GM19455 (cell line): ENCODE measurements around the gene TRAK2.
A peak's percentile ranks its signal among the peaks of the same experiment; 100 is the strongest.
"Not testable (repeated sequence)": the region's sequence is repeated elsewhere in the genome, so short reads cannot be mapped to it uniquely, and the experiment has no call there.

Experiments
- ATAC-seq: cut with Tn5 transposase; IDR thresholded peaks from one replicate; pipeline ENCODE4 v1.9.1; 2021; ENCODE audit not compliant: unreplicated experiment

The TRAK2 gene

GRCh38 chr2:201452058-201452921 is 1.0 kb upstream of the TRAK2 start:
- ATAC-seq: peak; percentile 36

- peak; percentile 19 for ATAC-seq
Observed at GRCh38 chr2:201450954-201451291, 335 bp downstream of the TRAK2 start.

GRCh38 chr2:201448701-201449100 is 2.6 kb downstream of the TRAK2 start:
- ATAC-seq: no peak

- no peak for ATAC-seq
Observed at GRCh38 chr2:201448061-201448460, 3.2 kb downstream of the TRAK2 start.

GRCh38 chr2:201447086-201447485 is 4.2 kb downstream of the TRAK2 start:
- no peak for ATAC-seq

- ATAC-seq: no peak
Observed at GRCh38 chr2:201444746-201445465, 6.4 kb downstream of the TRAK2 start.

- ATAC-seq: no peak
Observed at GRCh38 chr2:201441409-201441808, 9.8 kb downstream of the TRAK2 start.

DNA sequence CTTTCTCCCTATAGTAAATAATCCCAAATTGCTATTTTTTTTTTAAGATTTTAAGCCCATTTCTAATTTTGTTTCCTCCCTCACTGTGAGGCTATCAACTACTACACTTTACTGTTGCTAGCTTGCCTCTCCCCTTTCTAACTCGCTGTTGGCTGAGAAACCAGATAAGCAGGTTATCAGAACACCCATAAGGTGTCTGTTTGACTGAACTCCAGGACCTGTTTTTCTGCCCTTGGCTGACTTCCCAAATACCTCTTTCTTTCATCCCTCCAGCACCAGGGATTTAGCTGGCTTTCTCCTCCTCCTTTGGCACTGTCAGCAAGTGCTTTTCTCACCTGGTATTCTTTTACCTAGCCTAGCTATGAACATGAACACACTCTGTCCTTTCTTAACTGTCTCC is 11.1 kb downstream of the TRAK2 start:
- no peak for ATAC-seq

DNA sequence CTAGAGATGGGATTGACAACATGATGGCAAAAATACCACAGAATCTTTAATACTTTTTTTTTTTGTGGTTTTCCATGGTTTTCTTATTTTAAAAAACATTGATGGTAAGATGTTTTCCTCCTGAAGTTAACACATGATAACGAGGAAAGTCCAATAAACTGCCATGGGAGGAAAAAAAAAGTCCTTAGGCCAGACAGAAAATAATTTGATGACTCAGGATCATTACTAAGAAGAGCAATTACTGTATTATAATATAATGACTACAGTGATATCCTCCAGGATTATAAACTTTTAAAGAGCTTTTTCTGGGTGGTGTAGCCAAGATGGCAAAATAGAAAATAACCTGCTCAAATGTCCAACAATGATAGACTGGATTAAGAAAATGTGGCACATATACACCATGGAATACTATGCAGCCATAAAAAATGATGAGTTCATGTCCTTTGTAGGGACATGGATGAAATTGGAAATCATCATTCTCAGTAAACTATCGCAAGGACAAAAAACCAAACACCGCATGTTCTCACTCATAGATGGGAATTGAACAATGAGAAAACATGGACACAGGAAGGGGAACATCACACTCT is 11.8 kb downstream of the TRAK2 start:
- ATAC-seq: not testable (repeated sequence)

DNA sequence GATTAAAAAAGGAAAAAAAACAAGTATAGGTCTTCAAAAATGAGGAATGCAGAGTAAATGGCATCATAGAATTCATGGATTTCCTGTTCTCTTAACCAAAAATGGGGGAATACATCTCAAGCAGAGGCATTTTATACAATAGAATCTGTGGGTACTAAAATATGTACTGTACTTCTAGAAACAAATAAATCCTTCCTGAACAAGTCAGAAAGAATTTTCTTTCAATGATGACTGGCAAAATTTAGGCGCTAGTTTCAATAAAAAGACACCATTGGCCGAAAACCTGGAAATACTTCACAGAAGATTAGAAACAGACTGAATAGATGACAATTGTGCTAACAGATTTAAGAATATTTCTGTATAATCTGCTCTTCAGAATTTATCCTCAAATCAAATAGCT is 15.1 kb downstream of the TRAK2 start:
- ATAC-seq: no peak

GRCh38 chr2:201433394-201433995 is 17.8 kb downstream of the TRAK2 start:
- no peak for ATAC-seq

DNA sequence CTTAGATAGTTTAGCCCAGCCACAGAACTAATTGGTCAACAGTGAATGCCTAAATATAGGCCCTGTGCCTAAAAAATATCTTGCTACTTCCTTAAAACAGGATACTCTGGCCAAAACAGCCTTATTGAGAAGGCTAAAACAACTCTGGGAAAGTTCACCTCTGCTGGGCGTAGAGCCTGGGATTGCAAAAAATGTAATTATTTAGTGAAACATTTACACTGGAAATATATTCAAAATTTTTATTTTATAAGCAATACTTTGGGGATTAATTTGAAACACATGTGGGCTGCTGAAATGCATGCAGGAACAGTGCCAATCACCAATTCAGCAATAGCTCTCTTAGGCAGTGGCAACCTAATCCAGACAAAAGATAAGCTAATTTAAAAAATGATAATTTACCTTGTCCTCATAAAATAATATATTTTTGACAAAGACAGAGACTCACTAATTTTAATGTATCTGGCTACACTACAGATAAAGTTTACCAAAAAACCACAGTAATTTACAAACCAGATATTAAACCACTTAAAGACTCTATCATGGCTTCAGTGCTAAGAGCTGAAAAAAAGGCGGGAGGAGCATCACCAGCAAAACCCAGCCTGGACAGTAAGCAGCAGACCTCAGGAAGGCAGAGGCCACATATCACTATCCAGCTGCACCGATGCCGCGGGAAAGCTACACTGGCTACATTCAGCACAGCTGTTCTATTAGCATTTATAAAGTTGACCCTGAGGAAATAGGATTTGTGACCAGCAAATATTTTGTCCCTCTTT is 18.5 kb downstream of the TRAK2 start:
- ATAC-seq: no peak

GRCh38 chr2:201432038-201432620 is 19.1 kb downstream of the TRAK2 start:
- no peak for ATAC-seq

DNA sequence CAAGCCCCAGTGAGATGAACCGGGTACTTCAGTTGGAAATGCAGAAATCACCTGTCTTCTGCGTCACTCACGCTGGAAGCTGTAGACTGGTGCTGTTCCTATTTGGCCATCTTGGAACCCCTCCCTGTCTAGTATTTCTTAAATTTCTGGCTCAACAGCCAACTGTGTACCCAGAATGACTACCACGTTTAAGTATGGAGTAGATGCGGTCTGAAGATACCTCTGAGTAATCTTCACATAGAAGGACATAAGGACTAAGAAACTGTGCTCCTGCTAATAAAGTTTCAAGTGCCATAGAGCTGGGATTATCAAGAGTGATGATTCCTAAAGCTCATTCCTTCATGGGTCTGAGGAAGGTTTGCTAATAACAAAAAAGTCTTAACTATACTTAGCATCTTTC is 20.4 kb downstream of the TRAK2 start:
- no peak for ATAC-seq

- ATAC-seq: not testable (repeated sequence)
Observed at GRCh38 chr2:201430322-201430721, 20.9 kb downstream of the TRAK2 start.

DNA sequence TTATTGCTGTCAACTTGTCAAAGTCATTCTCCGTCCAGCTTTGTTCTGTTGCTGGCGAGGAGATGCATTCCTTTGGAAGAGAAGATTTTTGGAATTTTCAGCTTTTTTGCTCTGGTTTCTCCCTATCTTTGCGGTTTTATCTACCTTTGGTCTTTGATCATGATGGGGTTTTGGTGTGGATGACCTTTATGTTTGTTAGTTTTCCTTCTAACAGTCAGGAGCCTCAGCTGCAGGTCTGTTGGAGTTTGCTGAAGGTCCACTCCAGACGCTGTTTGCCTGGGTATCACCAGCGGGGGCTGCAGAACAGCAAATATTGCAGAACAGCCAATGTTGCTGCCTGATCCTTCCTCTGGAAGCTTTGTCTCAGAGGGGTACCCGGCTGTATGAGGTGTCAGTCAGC is 21.4 kb downstream of the TRAK2 start:
- not testable (repeated sequence) for ATAC-seq

GRCh38 chr2:201428366-201428765 is 22.9 kb downstream of the TRAK2 start:
- ATAC-seq: not testable (repeated sequence)

GRCh38 chr2:201425952-201426351 is 25.3 kb downstream of the TRAK2 start:
- ATAC-seq: no peak

GRCh38 chr2:201420442-201421113 is 30.7 kb downstream of the TRAK2 start:
- ATAC-seq: no peak

DNA sequence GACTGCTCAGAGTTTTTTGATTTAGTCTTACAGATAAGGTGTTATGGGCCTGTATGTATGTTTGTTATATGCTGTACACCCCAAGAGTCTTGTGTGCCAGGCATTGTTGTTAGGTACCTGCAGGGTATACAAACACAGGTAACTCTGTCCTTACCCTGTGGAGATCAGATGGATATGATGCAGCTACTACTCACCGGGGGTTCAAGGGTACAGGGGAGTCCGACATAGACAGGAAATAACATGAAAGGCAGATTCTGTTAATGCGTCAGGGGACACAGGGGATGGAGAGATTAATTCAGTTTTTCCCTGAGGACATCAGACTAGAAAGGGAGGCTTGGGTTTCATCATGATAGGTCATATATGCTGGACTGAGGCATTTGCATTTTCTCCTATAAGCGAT is 31.3 kb downstream of the TRAK2 start:
- ATAC-seq: no peak
